ENCODE data around the gene CBFA2T2. TPM values are rescaled to one million over a fixed set of nuclear protein-coding genes. Genes with fewer than 3 reads are reported as not detected.
A peak's percentile ranks its signal among the peaks of the same experiment; 100 is the strongest.
"Not testable (repeated sequence)": the region's sequence is repeated elsewhere in the genome, so short reads cannot be mapped to it uniquely, and the experiment has no call there.

CBFA2T2 gene
- total RNA-seq, 2 donors from 2014 or later: 11.6 to 12.2 TPM

DNA sequence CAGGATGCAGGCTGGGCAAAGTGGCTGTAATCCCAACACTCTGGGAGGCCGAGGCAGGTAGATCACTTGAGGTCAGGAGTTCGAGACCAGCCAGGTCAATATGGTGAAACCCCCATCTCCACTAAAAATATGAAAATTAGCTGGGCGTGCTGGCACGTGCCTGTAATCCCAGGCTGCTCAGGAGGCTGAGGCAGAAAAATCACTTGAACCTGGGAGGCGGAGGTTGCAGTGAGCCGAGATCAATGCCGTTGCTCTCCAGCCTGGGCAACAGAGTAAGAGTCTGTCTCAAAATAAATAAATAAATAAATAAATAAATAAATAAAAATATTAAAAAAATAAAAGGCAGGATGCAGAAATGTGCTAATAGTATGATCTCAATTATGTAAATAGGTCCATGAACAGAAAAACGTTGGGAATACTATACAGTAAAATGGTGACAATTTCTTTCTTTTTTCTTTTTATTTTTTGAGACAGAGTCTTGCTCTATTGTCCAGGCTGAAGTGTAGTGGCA, 8.4 kb upstream of the CBFA2T2 start:
- DNase-seq (ENCODE audit: low spot score) (no peak), ATAC-seq (no peak)
- Mint-ChIP-seq H3K36me3 (no peaks in the 10 kb centered on the region), H3K4me1 (ENCODE audit: low read depth in 2 of 2) (no peaks in the 10 kb centered on the region), H3K27me3 (no peaks in the 10 kb centered on the region), H3K27ac (no peak overlapping the region), H3K9me3 (no peaks in the 10 kb centered on the region), H3K4me3 (no peak overlapping the region)

DNA sequence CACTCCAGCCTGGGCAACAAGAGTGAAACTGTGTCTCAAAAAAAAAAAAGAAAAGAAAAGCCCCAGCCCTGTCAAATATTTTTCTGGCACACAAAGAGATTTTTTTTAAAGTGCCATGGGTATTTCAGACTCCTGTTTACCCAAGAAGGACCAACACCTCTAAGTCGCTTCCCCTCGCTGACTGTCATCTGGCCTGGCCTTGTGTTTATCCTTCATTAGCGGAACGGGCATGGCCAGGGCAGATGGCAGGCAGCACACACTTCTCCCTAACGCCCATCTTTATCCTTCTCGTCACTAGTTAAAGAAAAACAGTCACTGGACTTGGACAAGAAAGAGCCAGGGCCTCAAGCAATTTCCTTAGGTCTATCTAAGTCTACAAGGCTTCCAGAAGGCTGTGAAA, 7.3 kb upstream of the CBFA2T2 start:
- Mint-ChIP-seq H3K36me3 (no peaks in the 10 kb centered on the region), H3K4me3 (no peak overlapping the region), H3K27ac (no peak overlapping the region), H3K27me3 (no peaks in the 10 kb centered on the region), H3K9me3 (no peaks in the 10 kb centered on the region), H3K4me1 (ENCODE audit: low read depth in 2 of 2) (no peaks in the 10 kb centered on the region)
- no peak for ATAC-seq
- DNase-seq (ENCODE audit: low spot score): no peak

DNA sequence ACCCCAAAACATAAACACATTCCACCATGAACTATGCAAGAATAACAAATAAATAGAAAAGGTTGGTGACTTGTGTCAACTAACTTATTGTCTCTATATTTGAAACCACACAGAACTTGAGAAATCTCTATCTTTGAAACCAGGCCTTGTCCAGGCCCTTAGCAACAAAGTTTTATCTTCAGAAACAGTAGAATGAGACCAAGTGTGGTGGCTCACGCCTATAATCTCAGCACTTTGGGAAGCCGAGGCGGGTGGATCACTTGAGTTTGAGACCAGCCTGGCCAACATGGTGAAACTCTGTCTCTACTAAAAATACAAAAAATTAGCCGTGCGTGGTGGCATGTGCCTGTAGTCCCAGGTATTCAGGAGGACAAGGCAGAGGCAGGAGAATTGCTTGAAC, 6.7 kb upstream of the CBFA2T2 start:
- H3K27ac Mint-ChIP-seq; ATAC-seq; H3K4me1 Mint-ChIP-seq (ENCODE audit: low read depth in 2 of 2); H3K4me3 Mint-ChIP-seq; H3K27me3 Mint-ChIP-seq; H3K36me3 Mint-ChIP-seq; DNase-seq (ENCODE audit: low spot score); H3K9me3 Mint-ChIP-seq: not testable (repeated sequence)

DNA sequence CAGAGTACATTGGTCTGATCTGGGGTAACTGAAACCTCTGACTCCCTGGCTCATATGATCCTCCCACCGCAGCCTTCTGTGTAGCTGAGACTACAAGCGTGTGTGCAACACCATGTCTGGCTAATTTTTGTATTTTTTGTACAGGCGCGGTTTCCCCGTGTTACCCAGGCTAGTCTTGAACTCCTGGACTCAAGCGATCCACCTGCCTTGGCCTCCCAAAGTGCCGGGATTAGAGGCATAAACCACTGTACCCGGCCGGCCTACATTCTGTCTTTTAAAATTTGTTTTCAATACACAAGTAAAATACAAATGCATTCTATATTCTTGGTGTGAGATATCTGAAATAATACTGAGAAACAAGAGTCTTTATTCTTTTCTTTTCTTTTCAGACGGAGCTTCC, 1.7 kb upstream of the CBFA2T2 start:
- no peak for ATAC-seq
- H3K9me3 Mint-ChIP-seq: no peaks in the 10 kb centered on the region
- H3K27ac Mint-ChIP-seq: no peak overlapping the region
- peaks cover 3 to 7% of the 10 kb centered on the region in 2 donors for H3K4me1 Mint-ChIP-seq (ENCODE audit: low read depth in 2 of 2)
- no peaks in the 10 kb centered on the region for H3K36me3 Mint-ChIP-seq
- H3K27me3 Mint-ChIP-seq: no peaks in the 10 kb centered on the region
- no peak for DNase-seq (ENCODE audit: low spot score)
- H3K4me3 Mint-ChIP-seq: no peak overlapping the region

DNA sequence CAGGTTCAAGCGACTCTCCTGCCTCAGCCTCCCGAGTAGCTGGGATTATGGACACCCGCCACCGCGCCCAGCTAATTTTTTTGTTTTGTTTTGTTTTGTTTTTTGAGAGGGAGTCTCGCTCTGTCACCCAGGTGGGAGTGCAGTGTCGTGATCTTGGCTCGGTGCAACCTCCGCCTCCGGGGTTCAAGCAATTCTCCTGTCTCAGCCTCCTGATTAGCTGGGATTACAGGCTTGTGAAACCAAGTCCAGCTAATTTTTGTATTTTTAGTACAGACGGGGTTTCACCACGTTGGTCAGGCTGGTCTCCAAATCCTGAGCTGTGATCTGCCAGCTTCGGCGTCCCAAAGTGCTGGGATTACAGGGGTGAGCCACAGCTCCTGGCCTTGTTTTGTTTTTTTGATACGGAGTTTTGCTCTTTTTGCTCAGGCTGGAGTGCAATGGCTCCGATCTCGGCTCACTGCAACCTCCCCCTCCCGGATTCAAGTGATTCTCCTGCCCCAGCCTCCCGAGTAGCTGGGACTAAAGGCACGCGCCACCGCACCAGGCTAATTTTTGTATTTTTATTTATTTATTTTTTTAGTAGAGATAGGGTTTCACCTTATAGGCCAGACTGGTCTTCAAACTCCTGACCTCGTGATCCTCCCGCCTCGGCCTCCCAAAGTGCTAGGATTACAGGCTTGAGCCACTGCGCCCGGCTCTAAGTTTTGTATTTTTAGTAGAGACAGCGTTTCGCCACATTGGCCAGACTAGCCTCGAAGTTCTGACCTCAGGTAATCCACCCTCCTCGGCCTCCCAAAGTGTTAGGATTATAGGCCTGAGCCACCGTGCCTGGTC, 1.0 kb upstream of the CBFA2T2 start:
- not testable (repeated sequence) for DNase-seq (ENCODE audit: low spot score); H3K9me3 Mint-ChIP-seq; H3K27me3 Mint-ChIP-seq; ATAC-seq; H3K36me3 Mint-ChIP-seq; H3K4me3 Mint-ChIP-seq; H3K27ac Mint-ChIP-seq; H3K4me1 Mint-ChIP-seq (ENCODE audit: low read depth in 2 of 2)

DNA sequence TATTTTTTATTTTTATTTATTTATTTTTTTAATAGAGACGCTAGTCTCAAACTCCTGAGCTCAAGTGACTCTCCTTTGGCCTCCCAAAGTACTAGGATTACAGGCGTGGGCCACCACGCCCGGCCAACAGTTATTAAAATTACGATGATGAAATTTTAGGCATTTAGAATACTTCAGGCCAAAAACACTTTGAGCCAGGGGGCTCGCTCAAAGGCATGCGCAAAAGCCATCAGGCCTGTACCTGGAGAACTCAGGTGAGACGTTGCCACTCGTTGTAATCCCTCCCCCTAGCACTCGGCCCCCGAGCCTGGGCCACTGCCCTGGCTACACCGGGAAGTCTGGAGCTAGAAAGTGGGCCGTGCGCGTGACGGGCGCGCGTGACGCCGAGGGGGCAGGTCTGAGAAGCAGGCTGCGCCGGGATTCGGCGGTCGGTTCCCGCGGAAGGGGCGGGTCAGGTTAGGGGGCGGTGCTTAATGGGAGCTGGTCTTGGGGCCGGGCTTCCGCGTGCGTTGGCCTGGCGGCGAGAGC, 337 bp upstream of the CBFA2T2 start:
- Mint-ChIP-seq H3K27ac (peak overlapping the region; percentile 32 to 54), H3K4me3 (peak overlapping the region; percentile 78), H3K27me3 (no peaks in the 10 kb centered on the region), H3K4me1 (ENCODE audit: low read depth in 2 of 2) (peaks cover 3 to 7% of the 10 kb centered on the region in 2 donors), H3K36me3 (no peaks in the 10 kb centered on the region), H3K9me3 (no peaks in the 10 kb centered on the region)
- ATAC-seq (peak; percentile 99), DNase-seq (ENCODE audit: low spot score) (peak; percentile 100)

DNA sequence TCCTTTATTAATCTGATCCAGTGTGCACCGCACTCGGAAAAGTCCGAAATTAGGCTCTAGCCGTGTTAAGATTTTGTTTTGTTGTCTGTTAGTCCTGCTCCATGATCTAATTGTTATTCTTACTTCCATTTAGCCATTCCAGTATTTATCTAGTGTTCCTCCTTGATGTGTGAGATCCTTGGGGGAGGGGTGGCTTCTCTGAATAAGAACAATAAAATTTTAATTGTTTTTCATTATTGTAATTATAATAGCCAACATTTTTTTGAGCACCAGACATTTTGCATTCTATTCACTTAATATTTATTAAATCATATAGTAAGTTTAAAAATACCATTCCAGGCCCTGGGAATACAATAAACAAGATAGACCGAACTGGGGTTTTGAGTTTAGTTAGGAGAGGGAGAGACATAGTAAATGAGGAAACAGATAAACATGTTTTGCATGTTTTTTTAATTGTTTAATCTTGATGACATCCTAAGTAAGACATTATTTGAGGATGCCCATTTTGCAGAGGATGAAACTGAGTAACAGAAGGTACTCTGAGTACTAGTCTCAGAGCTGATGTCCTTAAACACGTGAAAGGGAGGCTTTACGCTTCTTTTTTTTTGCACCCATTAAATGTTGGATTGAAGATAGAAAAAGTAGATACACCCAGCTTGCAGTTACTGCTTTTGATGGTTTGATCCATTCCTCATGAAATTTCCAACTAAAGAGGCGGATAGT, 1.2 kb downstream of the CBFA2T2 start:
- Mint-ChIP-seq H3K9me3 (no peaks in the 10 kb centered on the region), H3K4me3 (peak overlapping the region; percentile 87), H3K27me3 (no peaks in the 10 kb centered on the region), H3K27ac (peak overlapping the region; percentile 26 to 67), H3K4me1 (ENCODE audit: low read depth in 2 of 2) (peaks cover 3 to 11% of the 10 kb centered on the region in 2 donors), H3K36me3 (no peaks in the 10 kb centered on the region)
- DNase-seq (ENCODE audit: low spot score) (no peak), ATAC-seq (no peak)

DNA sequence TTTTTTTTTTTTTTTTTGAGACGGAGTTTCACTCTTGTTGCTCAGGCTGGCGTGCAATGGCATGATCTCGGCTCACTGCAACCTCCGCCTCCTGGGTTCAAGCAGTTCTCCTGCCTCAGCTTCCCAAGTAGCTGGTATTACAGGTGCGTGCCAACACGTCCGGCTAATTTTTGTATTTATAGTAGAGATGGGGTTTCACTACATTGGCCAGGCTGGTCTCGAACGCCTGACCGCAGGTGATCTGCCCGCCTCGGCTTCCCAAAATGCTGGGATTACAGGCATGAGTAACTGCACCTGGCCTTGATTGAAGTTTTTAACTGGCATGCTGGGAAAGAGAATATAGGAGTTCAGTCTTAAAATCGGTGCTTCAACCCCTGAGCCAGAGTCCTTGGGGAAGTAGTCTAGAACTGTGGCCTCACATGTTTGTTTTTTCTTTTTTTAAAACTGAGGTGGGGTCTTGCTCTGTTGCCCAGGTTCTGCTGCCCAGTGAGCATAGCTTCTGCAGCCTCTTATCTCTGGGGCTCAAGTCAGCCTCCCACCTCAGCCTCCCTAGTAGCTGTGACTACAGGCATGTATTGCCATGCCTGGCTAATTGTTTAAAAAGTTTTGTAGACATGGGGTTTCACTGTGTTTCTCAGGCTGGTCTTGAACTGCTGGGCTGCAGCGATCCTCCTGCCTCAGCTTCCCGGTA, 3.3 kb downstream of the CBFA2T2 start:
- H3K27ac Mint-ChIP-seq: no peak overlapping the region
- H3K4me1 Mint-ChIP-seq (ENCODE audit: low read depth in 2 of 2): peaks cover 3 to 16% of the 10 kb centered on the region in 2 donors
- H3K36me3 Mint-ChIP-seq: no peaks in the 10 kb centered on the region
- ATAC-seq (no peak), DNase-seq (ENCODE audit: low spot score) (no peak)
- no peaks in the 10 kb centered on the region for H3K27me3 Mint-ChIP-seq
- no peaks in the 10 kb centered on the region for H3K9me3 Mint-ChIP-seq
- H3K4me3 Mint-ChIP-seq: no peak overlapping the region

DNA sequence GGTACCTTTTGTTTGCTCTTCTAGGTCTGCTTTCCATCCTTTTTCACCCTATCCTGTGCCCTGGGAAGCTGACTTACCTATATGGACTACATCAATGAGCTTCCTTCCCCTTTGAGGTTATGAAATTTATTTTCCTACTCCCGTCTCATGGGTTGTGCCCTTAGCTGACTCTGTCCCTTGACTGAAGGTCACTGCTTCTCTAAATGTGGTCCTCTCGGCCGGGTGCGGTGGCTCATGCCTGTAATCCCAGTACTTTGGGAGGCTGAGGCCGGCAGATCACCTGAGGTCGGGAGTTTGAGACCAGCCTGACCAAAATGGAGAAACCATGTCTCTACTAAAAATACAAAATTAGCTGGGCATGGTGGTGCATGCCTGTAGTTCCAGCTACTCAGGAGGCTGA, 6.9 kb downstream of the CBFA2T2 start:
- not testable (repeated sequence) for H3K27ac Mint-ChIP-seq; ATAC-seq; H3K36me3 Mint-ChIP-seq; H3K27me3 Mint-ChIP-seq; DNase-seq (ENCODE audit: low spot score); H3K9me3 Mint-ChIP-seq; H3K4me1 Mint-ChIP-seq (ENCODE audit: low read depth in 2 of 2); H3K4me3 Mint-ChIP-seq

DNA sequence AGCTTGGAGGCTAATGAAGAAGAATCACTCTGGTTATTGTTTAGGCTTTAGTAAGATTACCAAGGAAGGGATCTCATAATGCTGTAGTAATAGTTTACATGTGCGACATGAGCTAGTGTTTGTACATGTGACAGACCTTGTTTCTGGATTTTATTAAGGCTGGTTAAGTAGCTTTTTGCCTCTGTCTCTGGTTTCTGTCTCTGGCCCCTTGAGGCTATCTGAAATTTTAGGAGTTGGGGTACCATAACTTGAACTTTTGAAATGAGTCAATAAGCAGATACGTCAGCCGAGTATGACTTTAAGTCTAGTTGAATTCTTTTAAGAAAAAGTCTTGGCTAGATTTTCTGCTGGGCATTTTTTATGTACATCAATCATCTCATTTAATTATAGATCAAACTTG, 9.5 kb downstream of the CBFA2T2 start:
- Mint-ChIP-seq H3K9me3 (no peaks in the 10 kb centered on the region), H3K4me1 (ENCODE audit: low read depth in 2 of 2) (peaks cover 3 to 9% of the 10 kb centered on the region in 2 donors), H3K36me3 (no peaks in the 10 kb centered on the region), H3K27ac (no peak overlapping the region), H3K4me3 (no peak overlapping the region), H3K27me3 (no peaks in the 10 kb centered on the region)
- no peak for ATAC-seq
- no peak for DNase-seq (ENCODE audit: low spot score)

DNA sequence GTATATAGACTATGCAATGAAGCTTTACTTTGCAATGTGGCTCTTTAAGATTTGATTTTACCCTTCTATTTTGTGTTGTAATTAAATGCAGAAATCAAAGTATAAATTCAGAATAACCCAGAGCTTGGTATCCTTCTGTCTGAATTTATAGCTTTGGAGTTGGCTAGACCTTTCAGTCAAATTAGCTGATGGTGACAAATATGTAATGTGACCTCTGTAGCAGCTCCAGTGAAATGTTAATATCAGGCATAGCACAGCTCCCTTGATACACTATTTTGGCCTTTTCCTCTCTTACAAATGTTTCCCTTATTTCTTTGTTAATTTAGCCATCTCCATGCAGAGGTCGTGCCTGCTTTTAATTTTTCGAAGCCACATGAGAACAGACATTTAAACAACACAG, 11.1 kb downstream of the CBFA2T2 start:
- H3K4me1 Mint-ChIP-seq (ENCODE audit: low read depth in 2 of 2): peaks cover 3 to 6% of the 10 kb centered on the region in 2 donors
- no peaks in the 10 kb centered on the region for H3K27me3 Mint-ChIP-seq
- DNase-seq (ENCODE audit: low spot score) (no peak), ATAC-seq (no peak)
- H3K27ac Mint-ChIP-seq: no peak overlapping the region
- no peaks in the 10 kb centered on the region for H3K36me3 Mint-ChIP-seq
- no peak overlapping the region for H3K4me3 Mint-ChIP-seq
- H3K9me3 Mint-ChIP-seq: no peaks in the 10 kb centered on the region

DNA sequence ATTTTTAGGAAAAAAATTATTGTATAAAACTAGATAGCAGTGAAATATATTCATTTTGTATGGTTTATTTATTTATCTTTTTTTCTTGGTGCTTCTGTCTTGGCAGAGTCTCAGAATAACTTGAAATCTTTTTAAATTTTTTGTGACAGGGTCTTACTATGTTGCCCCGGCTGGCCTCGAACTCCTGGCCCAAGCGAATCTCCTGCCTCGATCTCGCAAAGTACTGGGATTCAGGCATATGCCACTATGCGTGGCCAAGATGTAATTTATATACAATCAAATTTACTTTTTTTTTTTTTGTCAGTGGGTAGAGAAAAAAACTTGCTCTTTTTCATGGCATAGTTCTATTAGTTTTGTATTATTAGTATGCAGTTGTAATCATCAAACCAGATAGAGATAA, 13.7 kb downstream of the CBFA2T2 start:
- Mint-ChIP-seq H3K4me3 (no peak overlapping the region), H3K36me3 (no peaks in the 10 kb centered on the region), H3K9me3 (no peaks in the 10 kb centered on the region), H3K27ac (no peak overlapping the region), H3K27me3 (no peaks in the 10 kb centered on the region), H3K4me1 (ENCODE audit: low read depth in 2 of 2) (peaks cover 6 to 7% of the 10 kb centered on the region in 2 donors)
- no peak for ATAC-seq
- DNase-seq (ENCODE audit: low spot score): no peak

DNA sequence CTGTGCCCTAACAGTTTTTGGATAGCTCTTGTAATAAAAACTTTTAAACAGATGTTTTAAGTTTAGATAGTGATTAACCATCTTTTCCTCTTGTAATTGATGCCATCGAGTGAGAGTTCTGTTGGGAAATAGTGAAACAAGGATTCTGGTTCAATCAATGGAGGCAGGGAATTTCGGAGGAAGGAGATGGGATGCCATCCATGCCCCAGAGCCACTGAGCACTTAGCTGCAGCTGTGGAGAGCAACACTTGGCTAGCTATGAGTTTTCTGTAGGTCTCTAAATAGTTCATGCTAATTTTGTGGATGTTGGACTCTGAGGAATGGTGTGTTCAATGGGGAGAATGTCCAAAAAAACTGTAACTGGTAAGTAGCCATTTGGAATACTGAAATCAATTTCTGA, 16.7 kb downstream of the CBFA2T2 start:
- no peaks in the 10 kb centered on the region for H3K36me3 Mint-ChIP-seq
- no peak for DNase-seq (ENCODE audit: low spot score)
- H3K9me3 Mint-ChIP-seq: no peaks in the 10 kb centered on the region
- H3K27me3 Mint-ChIP-seq: no peaks in the 10 kb centered on the region
- no peak overlapping the region for H3K27ac Mint-ChIP-seq
- ATAC-seq: no peak
- peaks cover 13% of the 10 kb centered on the region in 2 donors for H3K4me1 Mint-ChIP-seq (ENCODE audit: low read depth in 2 of 2)
- no peak overlapping the region for H3K4me3 Mint-ChIP-seq

DNA sequence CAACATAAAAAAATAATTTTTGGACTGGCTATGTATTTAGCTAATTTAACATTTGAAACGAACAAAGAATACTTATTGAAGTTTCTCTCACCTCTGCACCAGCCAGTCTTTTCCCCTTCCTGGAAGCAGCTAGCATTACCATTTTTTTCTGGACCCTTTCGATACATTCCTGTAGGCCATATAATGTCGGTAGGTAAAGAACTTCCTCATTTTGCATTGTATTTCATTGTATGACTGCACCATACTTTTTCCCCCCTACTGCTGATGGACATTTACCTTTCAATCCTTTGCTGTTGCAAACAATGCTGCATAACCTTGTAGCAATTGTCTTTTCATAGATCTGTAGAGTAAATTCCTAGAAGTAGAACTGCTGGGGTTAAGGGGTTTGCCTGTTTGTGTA, 17.6 kb downstream of the CBFA2T2 start:
- H3K36me3 Mint-ChIP-seq: no peaks in the 10 kb centered on the region
- H3K4me1 Mint-ChIP-seq (ENCODE audit: low read depth in 2 of 2): peaks cover 13% of the 10 kb centered on the region in 2 donors
- H3K4me3 Mint-ChIP-seq: no peak overlapping the region
- no peaks in the 10 kb centered on the region for H3K9me3 Mint-ChIP-seq
- ATAC-seq: no peak
- H3K27me3 Mint-ChIP-seq: no peaks in the 10 kb centered on the region
- no peak for DNase-seq (ENCODE audit: low spot score)
- no peak overlapping the region for H3K27ac Mint-ChIP-seq

All from natural killer cell treated with Interleukin-12 subunit alpha and Interleukin-12 subunit beta and Interleukin-15 and Interleukin-18, amount 100 ng/mL, for 72 hours (primary cell).